ENCODE results near the gene FERMT1.
"Not testable (repeated sequence)": the region's sequence is repeated elsewhere in the genome, so short reads cannot be mapped to it uniquely, and the experiment has no call there.

Gene FERMT1

DNA sequence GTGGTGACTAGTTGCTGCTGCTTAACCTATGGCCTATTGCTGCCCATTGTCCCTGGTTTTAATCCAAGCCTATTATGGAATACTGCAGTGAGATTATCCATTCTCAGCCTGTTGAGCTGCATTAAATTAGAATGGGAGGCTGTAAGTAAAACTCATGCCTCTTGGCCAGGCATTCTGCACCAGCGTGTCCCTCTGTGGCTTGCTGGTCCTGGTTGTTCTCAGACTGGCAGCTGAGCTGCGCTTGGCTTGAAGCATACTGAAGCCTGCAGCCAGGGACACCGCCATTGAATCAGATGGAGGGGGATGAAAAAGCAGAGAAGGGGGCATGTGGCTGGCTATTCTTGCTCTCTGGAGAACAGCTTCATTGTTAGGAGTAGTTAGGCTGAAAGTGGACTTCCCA, 84.6 kb downstream of the FERMT1 start:
- TF ChIP-seq, protein P1, sequence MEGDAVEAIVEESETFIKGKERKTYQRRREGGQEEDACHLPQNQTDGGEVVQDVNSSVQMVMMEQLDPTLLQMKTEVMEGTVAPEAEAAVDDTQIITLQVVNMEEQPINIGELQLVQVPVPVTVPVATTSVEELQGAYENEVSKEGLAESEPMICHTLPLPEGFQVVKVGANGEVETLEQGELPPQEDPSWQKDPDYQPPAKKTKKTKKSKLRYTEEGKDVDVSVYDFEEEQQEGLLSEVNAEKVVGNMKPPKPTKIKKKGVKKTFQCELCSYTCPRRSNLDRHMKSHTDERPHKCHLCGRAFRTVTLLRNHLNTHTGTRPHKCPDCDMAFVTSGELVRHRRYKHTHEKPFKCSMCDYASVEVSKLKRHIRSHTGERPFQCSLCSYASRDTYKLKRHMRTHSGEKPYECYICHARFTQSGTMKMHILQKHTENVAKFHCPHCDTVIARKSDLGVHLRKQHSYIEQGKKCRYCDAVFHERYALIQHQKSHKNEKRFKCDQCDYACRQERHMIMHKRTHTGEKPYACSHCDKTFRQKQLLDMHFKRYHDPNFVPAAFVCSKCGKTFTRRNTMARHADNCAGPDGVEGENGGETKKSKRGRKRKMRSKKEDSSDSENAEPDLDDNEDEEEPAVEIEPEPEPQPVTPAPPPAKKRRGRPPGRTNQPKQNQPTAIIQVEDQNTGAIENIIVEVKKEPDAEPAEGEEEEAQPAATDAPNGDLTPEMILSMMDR (IDR thresholded peaks at IDR 0.05; ENCODE audit: poor library complexity, severe bottlenecking), result no peak
- DNase-seq (ENCODE audit: low spot score) (no peak), ATAC-seq (ENCODE audit: low read depth) (no peak)
- Histone ChIP-seq H3K27ac (ENCODE audit: poor library complexity, severe bottlenecking) (no peak overlapping the region), H3K27me3 (ENCODE audit: insufficient read depth, poor library complexity, severe bottlenecking) (no peaks in the 10 kb centered on the region), H3K4me3 (ENCODE audit: severe bottlenecking) (no peak overlapping the region), H3K36me3 (ENCODE audit: low read depth) (peaks cover 56% of the 10 kb centered on the region), H3K9me3 (ENCODE audit: severe bottlenecking) (no peaks in the 10 kb centered on the region), H3K4me1 (ENCODE audit: insufficient read depth, poor library complexity, severe bottlenecking) (no peaks in the 10 kb centered on the region)

DNA sequence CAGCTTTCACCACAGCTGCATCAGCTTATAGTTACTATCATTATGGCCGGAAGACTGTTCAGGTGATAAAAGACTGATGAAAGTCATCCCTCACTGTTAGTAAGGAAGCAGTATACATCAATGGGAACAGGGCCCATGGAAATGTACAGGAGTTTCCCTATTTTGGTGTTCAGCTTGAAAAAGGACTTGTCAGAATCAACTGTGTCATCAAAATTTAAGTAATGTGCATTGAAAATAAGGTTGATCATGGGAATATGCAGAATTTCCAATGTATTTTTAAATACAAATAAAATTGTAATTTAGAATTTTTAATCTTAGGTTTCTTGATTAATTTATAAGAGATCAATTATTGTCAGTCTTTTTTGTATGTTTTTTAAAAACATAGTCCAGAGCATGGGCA, 85.7 kb downstream of the FERMT1 start:
- ATAC-seq (ENCODE audit: low read depth) (no peak), DNase-seq (ENCODE audit: low spot score) (no peak)
- Histone ChIP-seq H3K9me3 (ENCODE audit: severe bottlenecking) (no peaks in the 10 kb centered on the region), H3K4me3 (ENCODE audit: severe bottlenecking) (no peak overlapping the region), H3K27ac (ENCODE audit: poor library complexity, severe bottlenecking) (no peak overlapping the region), H3K4me1 (ENCODE audit: insufficient read depth, poor library complexity, severe bottlenecking) (no peaks in the 10 kb centered on the region), H3K27me3 (ENCODE audit: insufficient read depth, poor library complexity, severe bottlenecking) (no peaks in the 10 kb centered on the region), H3K36me3 (ENCODE audit: low read depth) (peaks cover 57% of the 10 kb centered on the region)
- TF ChIP-seq, protein P1 (IDR thresholded peaks at IDR 0.05; ENCODE audit: poor library complexity, severe bottlenecking), result no peak

DNA sequence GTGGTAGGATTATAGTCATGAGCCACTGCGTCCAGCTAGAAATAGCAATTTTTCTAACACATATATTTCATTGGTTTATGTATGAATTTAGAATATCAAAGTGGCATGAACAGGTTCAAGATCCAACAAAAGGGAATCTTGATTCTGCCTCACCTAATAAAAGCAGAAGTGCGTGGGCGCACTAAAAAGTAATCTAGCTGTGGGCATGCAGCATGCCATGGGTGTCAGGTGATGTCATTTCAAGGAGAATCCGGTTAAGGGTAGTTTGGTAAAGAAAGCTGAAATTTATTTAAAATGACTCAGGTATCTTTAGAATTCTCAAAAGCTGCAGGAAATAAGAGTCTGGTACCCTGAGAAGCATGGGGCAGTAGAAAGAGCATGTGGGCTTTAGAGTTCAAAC, 86.6 kb downstream of the FERMT1 start:
- H3K27me3 ChIP-seq (ENCODE audit: insufficient read depth, poor library complexity, severe bottlenecking), result no peaks in the 10 kb centered on the region
- H3K4me1 ChIP-seq (ENCODE audit: insufficient read depth, poor library complexity, severe bottlenecking), result no peaks in the 10 kb centered on the region
- ATAC-seq (ENCODE audit: low read depth), result no peak
- H3K36me3 ChIP-seq (ENCODE audit: low read depth), result peaks cover 66% of the 10 kb centered on the region
- H3K9me3 ChIP-seq (ENCODE audit: severe bottlenecking), result no peaks in the 10 kb centered on the region
- DNase-seq (ENCODE audit: low spot score), result no peak
- TF ChIP-seq, protein P1 (IDR thresholded peaks at IDR 0.05; ENCODE audit: poor library complexity, severe bottlenecking), result no peak
- no peak overlapping the region for H3K27ac ChIP-seq (ENCODE audit: poor library complexity, severe bottlenecking)
- no peak overlapping the region for H3K4me3 ChIP-seq (ENCODE audit: severe bottlenecking)

DNA sequence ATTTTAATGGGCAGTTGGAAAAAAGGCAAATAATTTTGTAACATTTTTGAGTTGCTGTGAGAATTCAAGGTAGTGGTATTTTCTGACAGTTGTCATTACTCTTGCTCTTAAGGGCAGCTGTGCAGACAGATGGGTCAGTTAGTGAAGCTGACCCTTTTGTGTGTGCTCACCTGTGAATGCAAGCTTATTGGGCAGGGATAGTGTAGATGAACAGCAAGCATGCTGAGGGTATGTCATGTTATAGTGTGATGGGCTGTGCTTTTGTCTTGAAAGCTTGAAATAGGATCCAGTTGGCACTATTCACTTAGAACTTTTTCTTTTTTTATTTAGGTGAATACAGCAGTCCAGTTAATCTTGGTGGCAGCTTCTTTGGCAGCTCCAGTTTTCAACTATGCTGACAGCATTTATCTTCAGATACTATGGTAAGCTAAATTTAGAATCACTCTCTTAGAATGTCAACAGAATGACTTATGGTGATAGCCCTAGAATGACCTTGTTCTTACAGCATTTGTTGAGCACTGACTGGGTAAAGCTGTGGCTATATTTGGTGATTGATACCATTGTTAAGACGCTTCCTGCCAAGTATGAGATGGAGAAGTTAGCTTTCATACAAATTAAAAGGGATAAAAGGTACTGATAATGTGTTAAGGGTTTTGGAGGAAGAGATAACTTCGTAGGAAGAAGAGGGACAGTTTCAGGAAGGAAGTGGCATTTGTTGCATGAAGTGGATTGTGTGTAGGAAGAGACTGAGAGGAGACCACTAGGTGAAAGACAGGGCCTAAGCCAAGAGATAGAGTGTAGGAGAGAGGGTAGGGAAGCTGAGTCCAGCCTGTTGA, 88.5 kb downstream of the FERMT1 start:
- Histone ChIP-seq H3K36me3 (ENCODE audit: low read depth) (peaks cover 68% of the 10 kb centered on the region), H3K27ac (ENCODE audit: poor library complexity, severe bottlenecking) (no peak overlapping the region), H3K4me1 (ENCODE audit: insufficient read depth, poor library complexity, severe bottlenecking) (no peaks in the 10 kb centered on the region), H3K9me3 (ENCODE audit: severe bottlenecking) (no peaks in the 10 kb centered on the region), H3K27me3 (ENCODE audit: insufficient read depth, poor library complexity, severe bottlenecking) (no peaks in the 10 kb centered on the region), H3K4me3 (ENCODE audit: severe bottlenecking) (no peak overlapping the region)
- ATAC-seq (ENCODE audit: low read depth) (no peak), DNase-seq (ENCODE audit: low spot score) (no peak)
- TF ChIP-seq, protein P1 (IDR thresholded peaks at IDR 0.05; ENCODE audit: poor library complexity, severe bottlenecking), result no peak

DNA sequence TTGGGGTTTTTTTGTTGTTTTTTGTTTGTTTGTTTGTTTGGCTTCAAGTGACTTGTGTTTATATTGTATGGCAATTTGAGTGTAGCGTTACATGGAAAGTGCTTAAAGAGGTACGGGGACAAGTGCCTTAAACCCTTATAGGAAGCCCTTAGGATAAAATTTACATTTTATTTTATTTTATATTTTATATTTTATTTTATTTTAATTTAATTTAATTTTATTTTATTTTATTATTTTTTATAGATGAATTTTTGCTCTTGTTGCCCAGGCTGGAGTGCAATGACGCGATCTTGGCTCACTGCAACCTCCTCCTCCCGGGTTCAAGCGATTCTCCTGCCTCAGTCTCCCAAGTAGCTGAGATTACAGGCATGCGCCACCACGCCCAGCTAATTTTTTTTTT, 89.9 kb downstream of the FERMT1 start:
- H3K27ac ChIP-seq (ENCODE audit: poor library complexity, severe bottlenecking); H3K9me3 ChIP-seq (ENCODE audit: severe bottlenecking); H3K27me3 ChIP-seq (ENCODE audit: insufficient read depth, poor library complexity, severe bottlenecking); H3K4me3 ChIP-seq (ENCODE audit: severe bottlenecking); ATAC-seq (ENCODE audit: low read depth); H3K4me1 ChIP-seq (ENCODE audit: insufficient read depth, poor library complexity, severe bottlenecking); DNase-seq (ENCODE audit: low spot score): not testable (repeated sequence)
- peaks cover 69% of the 10 kb centered on the region for H3K36me3 ChIP-seq (ENCODE audit: low read depth)
